GM12878 (cell line): Measurements from ENCODE around the gene SNX11. TPM values are rescaled to one million over a fixed set of nuclear protein-coding genes. Genes with fewer than 3 reads are reported as not detected.

Source experiments
- ATAC-seq: fragments of 200-7000 bp; cut with Tn5 transposase; 3 replicates; pipeline ENCODE4 v1.9.1; 2020; ENCODE audit warnings: mild to moderate bottlenecking, moderate library complexity
- BruUV-seq: library from RNA; stranded (reverse); fragments of 400-500 nt; replicated peaks from 2 replicates; lab custom pipeline; 2021; lab: Mats Ljungman, UMichigan
- CTCF ChIA-PET: fragments of 300-600 bp; sonication (Branson Sonifier 250); formaldehyde crosslinking; extraction: SDS; loops from one replicate; lab custom pipeline; 2021; ENCODE audit warnings: inconsistent platforms; lab: Yijun Ruan, JAX
- POLR2A ChIA-PET: fragments of 350-600 bp; formaldehyde crosslinking; extraction: SDS; loops from one replicate; lab custom pipeline; 2021; ENCODE audit warnings: inconsistent platforms; lab: Charles Lee
- RAD21 ChIA-PET: fragments of 300-600 bp; sonication (Branson Sonifier 250); formaldehyde crosslinking; loops from one replicate; lab custom pipeline; 2023; ENCODE audit warnings: antibody characterized with exemption; ENCODE audit not compliant: unreplicated experiment; lab: Charles Lee
- SMC1A ChIA-PET: fragments of 300-600 bp; sonication (Branson Sonifier 250); formaldehyde crosslinking; loops from one replicate; lab custom pipeline; 2023; ENCODE audit not compliant: unreplicated experiment, uncharacterized antibody; lab: Charles Lee
- DNase-seq: peaks from one replicate; pipeline ENCODE4 v3.0.0-alpha.2; 2011; ENCODE audit warnings: low read depth, low spot score
- FAIRE-seq: peaks from 3 replicates; lab custom pipeline; 2011; peaks lifted over from hg19 to GRCh38; lab: Jason Lieb, UNC
- H2AFZ ChIP-seq: 2 replicates; pipeline ENCODE4 v1.6.0; 2011; ENCODE audit warnings: low read depth, low read length, control low read depth; ENCODE audit not compliant: control insufficient read depth
- H3K27ac ChIP-seq: 2 replicates; pipeline ENCODE4 v1.5.1; 2011; ENCODE audit warnings: control low read depth; ENCODE audit not compliant: control insufficient read depth, insufficient read depth
- H3K27me3 ChIP-seq, 2 experiments: replicated peaks in 1 of 2; 2 replicates each; pipeline versions ENCODE4 v1.6.0 to v1.6.1; 2011; ENCODE audit warnings: low read length in 1 of 2; ENCODE audit not compliant: control insufficient read depth in 2 of 2, insufficient read depth in 2 of 2
- H3K36me3 ChIP-seq, 2 experiments: 2 replicates each; pipeline ENCODE4 v1.5.1; 2011; ENCODE audit warnings: low read length in 1 of 2; ENCODE audit not compliant: control insufficient read depth in 2 of 2, insufficient read depth in 2 of 2
- H3K4me1 ChIP-seq: 2 replicates; pipeline ENCODE4 v1.6.1; 2011; ENCODE audit warnings: mild to moderate bottlenecking, low read length, moderate library complexity, mixed read lengths; ENCODE audit not compliant: control insufficient read depth, insufficient read depth
- H3K4me2 ChIP-seq: 2 replicates; pipeline ENCODE4 v1.6.0; 2011; ENCODE audit warnings: control low read depth; ENCODE audit not compliant: control insufficient read depth, insufficient read depth
- H3K4me3 ChIP-seq: fragments of 200-600 bp; sonication (generic); 2 replicates; pipeline ENCODE4 v1.5.1; 2016
- H3K79me2 ChIP-seq: 2 replicates; pipeline ENCODE4 v1.6.0; 2011; ENCODE audit warnings: low read length; ENCODE audit not compliant: control insufficient read depth, insufficient read depth
- H3K9ac ChIP-seq: 2 replicates; pipeline ENCODE4 v1.8.0; 2011; ENCODE audit warnings: low read length, control low read depth, mixed read lengths; ENCODE audit not compliant: control insufficient read depth, insufficient read depth
- H3K9me3 ChIP-seq: replicated peaks from 3 replicates; pipeline ENCODE4 v1.5.1; 2011; ENCODE audit warnings: mild to moderate bottlenecking, low read length; ENCODE audit not compliant: control insufficient read depth, insufficient read depth
- H4K20me1 ChIP-seq: 2 replicates; pipeline ENCODE4 v1.6.0; 2011; ENCODE audit not compliant: control insufficient read depth, insufficient read depth
- CREM ChIP-seq: IDR thresholded peaks from 2 replicates; pipeline ENCODE4 v1.6.1; 2014; ENCODE audit warnings: antibody characterized with exemption, low read depth
- FOS ChIP-seq: IDR thresholded peaks from 3 replicates; pipeline ENCODE4 v1.6.1; 2011; ENCODE audit warnings: borderline replicate concordance; ENCODE audit not compliant: insufficient read length; ENCODE audit errors: extremely low read depth
- HCFC1 ChIP-seq: fragments of 150-350 bp; IDR thresholded peaks from 2 replicates; pipeline ENCODE4 v1.6.1; 2014; ENCODE audit warnings: low read length
- HDAC2 ChIP-seq: fragments of 200-600 bp; sonication (generic); IDR thresholded peaks from 2 replicates; pipeline ENCODE4 v1.6.1; 2017
- IKZF1 ChIP-seq: fragments of 450-650 bp; conservative IDR thresholded peaks from 2 replicates; pipeline ENCODE4 v1.6.1; 2017; ENCODE audit warnings: antibody characterized with exemption, mild to moderate bottlenecking
- MLLT1 ChIP-seq: fragments of 450-650 bp; IDR thresholded peaks from 2 replicates; pipeline ENCODE4 v1.6.1; 2016; ENCODE audit warnings: mild to moderate bottlenecking
- MYC ChIP-seq: IDR thresholded peaks from 2 replicates; pipeline ENCODE4 v1.6.1; 2011; ENCODE audit warnings: mild to moderate bottlenecking, low read length, moderate library complexity, inconsistent platforms; ENCODE audit not compliant: insufficient read depth, insufficient replicate concordance, insufficient read length, severe bottlenecking
- PKNOX1 ChIP-seq: fragments of 450-650 bp; IDR thresholded peaks from 2 replicates; pipeline ENCODE4 v1.6.1; 2016; ENCODE audit warnings: mild to moderate bottlenecking
- SMAD5 ChIP-seq: IDR thresholded peaks from 2 replicates; pipeline ENCODE4 v1.6.1; 2016; ENCODE audit warnings: antibody characterized with exemption, low read depth
- TAF1 ChIP-seq: IDR thresholded peaks from 2 replicates; pipeline ENCODE4 v1.6.1; 2011; ENCODE audit warnings: mild to moderate bottlenecking, low read depth, low read length, borderline replicate concordance
- ZZZ3 ChIP-seq: IDR thresholded peaks from 2 replicates; pipeline ENCODE4 v1.6.1; 2011; ENCODE audit warnings: low read depth; ENCODE audit not compliant: control insufficient read depth, insufficient read length
- WGBS: methylation state at CpG from one replicate; pipeline ENCODE4 v1.1.6; 2016; ENCODE audit warnings: low lambda C conversion rate; ENCODE audit not compliant: insufficient replicate concordance, insufficient coverage; ENCODE audit errors: missing lambda C conversion rate; 5-methylcytosine and 5-hydroxymethylcytosine counted together
- in situ Hi-C: fragments of 300-500 bp; cut with MboI; formaldehyde crosslinking; loops from 9 replicates; pipeline ENCODE4 v1.14.3; 2018; ENCODE audit warnings: mixed read lengths
- intact Hi-C: fragments of 100-400 bp; cut with micrococcal nuclease; formaldehyde crosslinking; loops from one replicate; pipeline ENCODE4 v1.14.2; 2022; ENCODE audit not compliant: unreplicated experiment
- polyA plus RNA-seq, 11 experiments: library from polyadenylated mRNA; depleted of rRNA in 4 of 11; unstranded in 6 of 11; stranded (reverse) in 5 of 11; fragments of >200 nt; fragmentation: Nextera tagmentation in 4 of 11; fragmentation: Illumina TruSeq in 1 of 11; extraction: Ambion mirVana in 4 of 11; extraction: Trizol in 1 of 11; gene quantifications; 1 replicate in 1 of 11; 2 replicates in 10 of 11; pipeline versions ENCODE4 v1.2.1 to v1.2.3, GENCODE V29; 2011 to 2016; ENCODE audit warnings: inconsistent platforms in 2 of 11, missing spikeins in 2 of 11, low read depth in 1 of 11
- total RNA-seq, 4 experiments: library from RNA; depleted of rRNA in 3 of 4; stranded (reverse); fragments of >200 nt in 3 of 4; fragmentation: Illumina TruSeq in 1 of 4; extraction: Trizol in 1 of 4; gene quantifications; 2 replicates each; pipeline versions ENCODE4 v1.2.1 to v1.2.3, GENCODE V29; 2013 to 2021
- TF ChIP-seq, protein P1 (sequence below): fragments of 450-650 bp; formaldehyde crosslinking; IDR thresholded peaks from 2 replicates; pipeline ENCODE4 v1.4.0; 2022; ENCODE audit warnings: mild to moderate bottlenecking, moderate library complexity
- TF ChIP-seq, protein P2 (sequence below): fragments of 450-650 bp; IDR thresholded peaks from 2 replicates; pipeline ENCODE4 v1.6.1; 2018; ENCODE audit warnings: borderline replicate concordance, mild to moderate bottlenecking; ENCODE audit not compliant: partially characterized antibody
- TF ChIP-seq, protein P3 (sequence below): fragments of 450-650 bp; IDR thresholded peaks from 2 replicates; pipeline ENCODE4 v1.6.1; 2017; ENCODE audit warnings: low read depth, mild to moderate bottlenecking, moderate library complexity

Gene SNX11
- total and polyA plus RNA-seq, 10 of the 15 experiments (the other 5 are each of a cell fraction or from before 2014, with no cell fraction given) = 34.2 to 127 (median 61.8) TPM

DNA sequence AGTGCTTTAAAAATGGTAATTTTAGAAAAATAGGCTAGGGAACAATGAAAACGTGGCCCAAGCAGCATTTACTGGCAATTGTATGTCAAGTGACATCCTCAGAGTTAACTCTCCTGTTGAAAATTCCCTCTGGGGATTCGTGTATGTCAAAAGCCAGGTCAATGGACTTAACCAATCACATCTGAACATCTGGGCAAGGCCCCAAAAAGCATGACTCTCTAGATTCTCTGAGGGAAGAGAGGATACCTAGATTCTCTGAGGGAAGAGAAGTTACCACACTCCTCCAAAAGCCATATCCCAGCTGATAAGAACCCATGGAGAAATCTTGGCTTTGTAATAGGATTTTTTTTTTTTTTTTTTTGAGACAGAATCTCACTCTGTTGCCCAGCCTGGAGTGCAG lies 35.9 kb upstream of the SNX11 start:
- no peak for DNase-seq
- Histone ChIP-seq H4K20me1 (no peaks in the 10 kb centered on the region), H3K27ac (no peak overlapping the region), H3K9ac (no peak overlapping the region), H3K4me2 (no peak overlapping the region), H3K36me3 (peaks cover 10 to 16% of the 10 kb centered on the region in 2 experiments; a peak in 3 of 4 replicates), H3K4me3 (no peak overlapping the region), H2AFZ (no peak overlapping the region), H3K79me2 (no peaks in the 10 kb centered on the region), H3K4me1 (no peaks in the 10 kb centered on the region), H3K9me3 (no peaks in the 10 kb centered on the region), H3K27me3 (no peaks in the 10 kb centered on the region)
- RAD21 ChIA-PET = interaction anchor here (0.6 to 9.2 kb wide), 2 partner anchors 14 to 44 kb away, joined by 3 to 117 read pairs; no protein-coding TSS in a partner anchor
- SMC1A ChIA-PET = interaction anchor here (0.6 to 6.1 kb wide), 5 partner anchors 8 to 517 kb away, joined by 3 to 100 read pairs (median 4); partner anchors contain the start of gene NFE2L1
- in situ Hi-C loops (no loop called here), intact Hi-C loops (no loop called here)
- FAIRE-seq = no peak
- no peak for ATAC-seq
- 50% methylated on average over 2 of the region's 2 CpGs for WGBS
- CTCF ChIA-PET = interaction anchor here (1.0 to 17.1 kb wide), 8 partner anchors 8 to 262 kb away, joined by 3 to 525 read pairs (median 35); partner anchors contain the start of genes CBX1, CDK5RAP3 and SNX11
- POLR2A ChIA-PET = interaction anchor here (1.4 kb wide), 1 partner anchor 41 kb away, joined by 3 read pairs; no protein-coding TSS in a partner anchor
- BruUV-seq = no TSS peak
- TF ChIP-seq MYC = no peak
- TF ChIP-seq IKZF1 = no peak
- no peak for TF ChIP-seq PKNOX1
- TF ChIP-seq CREM = no peak
- no peak for TF ChIP-seq TAF1
- TF ChIP-seq, protein P1, sequence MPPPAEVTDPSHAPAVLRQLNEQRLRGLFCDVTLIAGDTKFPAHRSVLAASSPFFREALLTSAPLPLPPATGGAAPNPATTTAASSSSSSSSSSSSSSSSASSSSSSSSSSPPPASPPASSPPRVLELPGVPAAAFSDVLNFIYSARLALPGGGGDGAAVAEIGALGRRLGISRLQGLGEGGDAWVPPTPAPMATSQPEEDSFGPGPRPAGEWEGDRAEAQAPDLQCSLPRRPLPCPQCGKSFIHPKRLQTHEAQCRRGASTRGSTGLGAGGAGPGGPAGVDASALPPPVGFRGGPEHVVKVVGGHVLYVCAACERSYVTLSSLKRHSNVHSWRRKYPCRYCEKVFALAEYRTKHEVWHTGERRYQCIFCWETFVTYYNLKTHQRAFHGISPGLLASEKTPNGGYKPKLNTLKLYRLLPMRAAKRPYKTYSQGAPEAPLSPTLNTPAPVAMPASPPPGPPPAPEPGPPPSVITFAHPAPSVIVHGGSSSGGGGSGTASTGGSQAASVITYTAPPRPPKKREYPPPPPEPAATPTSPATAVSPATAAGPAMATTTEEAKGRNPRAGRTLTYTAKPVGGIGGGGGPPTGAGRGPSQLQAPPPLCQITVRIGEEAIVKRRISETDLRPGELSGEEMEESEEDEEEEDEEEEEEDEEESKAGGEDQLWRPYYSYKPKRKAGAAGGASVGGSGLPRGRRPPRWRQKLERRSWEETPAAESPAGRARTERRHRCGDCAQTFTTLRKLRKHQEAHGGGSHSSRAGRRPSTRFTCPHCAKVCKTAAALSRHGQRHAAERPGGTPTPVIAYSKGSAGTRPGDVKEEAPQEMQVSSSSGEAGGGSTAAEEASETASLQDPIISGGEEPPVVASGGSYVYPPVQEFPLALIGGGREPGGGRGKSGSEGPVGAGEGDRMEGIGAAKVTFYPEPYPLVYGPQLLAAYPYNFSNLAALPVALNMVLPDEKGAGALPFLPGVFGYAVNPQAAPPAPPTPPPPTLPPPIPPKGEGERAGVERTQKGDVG = no peak
- TF ChIP-seq HDAC2 = no peak
- TF ChIP-seq, protein P2, sequence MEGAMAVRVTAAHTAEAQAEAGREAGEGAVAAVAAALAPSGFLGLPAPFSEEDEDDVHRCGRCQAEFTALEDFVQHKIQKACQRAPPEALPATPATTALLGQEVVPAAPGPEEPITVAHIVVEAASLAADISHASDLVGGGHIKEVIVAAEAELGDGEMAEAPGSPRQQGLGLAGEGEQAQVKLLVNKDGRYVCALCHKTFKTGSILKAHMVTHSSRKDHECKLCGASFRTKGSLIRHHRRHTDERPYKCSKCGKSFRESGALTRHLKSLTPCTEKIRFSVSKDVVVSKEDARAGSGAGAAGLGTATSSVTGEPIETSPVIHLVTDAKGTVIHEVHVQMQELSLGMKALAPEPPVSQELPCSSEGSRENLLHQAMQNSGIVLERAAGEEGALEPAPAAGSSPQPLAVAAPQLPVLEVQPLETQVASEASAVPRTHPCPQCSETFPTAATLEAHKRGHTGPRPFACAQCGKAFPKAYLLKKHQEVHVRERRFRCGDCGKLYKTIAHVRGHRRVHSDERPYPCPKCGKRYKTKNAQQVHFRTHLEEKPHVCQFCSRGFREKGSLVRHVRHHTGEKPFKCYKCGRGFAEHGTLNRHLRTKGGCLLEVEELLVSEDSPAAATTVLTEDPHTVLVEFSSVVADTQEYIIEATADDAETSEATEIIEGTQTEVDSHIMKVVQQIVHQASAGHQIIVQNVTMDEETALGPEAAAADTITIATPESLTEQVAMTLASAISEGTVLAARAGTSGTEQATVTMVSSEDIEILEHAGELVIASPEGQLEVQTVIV = no peak
- no peak for TF ChIP-seq SMAD5
- TF ChIP-seq, protein P3, sequence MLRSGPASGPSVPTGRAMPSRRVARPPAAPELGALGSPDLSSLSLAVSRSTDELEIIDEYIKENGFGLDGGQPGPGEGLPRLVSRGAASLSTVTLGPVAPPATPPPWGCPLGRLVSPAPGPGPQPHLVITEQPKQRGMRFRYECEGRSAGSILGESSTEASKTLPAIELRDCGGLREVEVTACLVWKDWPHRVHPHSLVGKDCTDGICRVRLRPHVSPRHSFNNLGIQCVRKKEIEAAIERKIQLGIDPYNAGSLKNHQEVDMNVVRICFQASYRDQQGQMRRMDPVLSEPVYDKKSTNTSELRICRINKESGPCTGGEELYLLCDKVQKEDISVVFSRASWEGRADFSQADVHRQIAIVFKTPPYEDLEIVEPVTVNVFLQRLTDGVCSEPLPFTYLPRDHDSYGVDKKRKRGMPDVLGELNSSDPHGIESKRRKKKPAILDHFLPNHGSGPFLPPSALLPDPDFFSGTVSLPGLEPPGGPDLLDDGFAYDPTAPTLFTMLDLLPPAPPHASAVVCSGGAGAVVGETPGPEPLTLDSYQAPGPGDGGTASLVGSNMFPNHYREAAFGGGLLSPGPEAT = no peak
- no peak for TF ChIP-seq MLLT1
- TF ChIP-seq FOS = no peak
- TF ChIP-seq HCFC1 = no peak
- TF ChIP-seq ZZZ3 = no peak
